Measurements from ENCODE around the gene SORCS3. TPM values are rescaled to one million over a fixed set of nuclear protein-coding genes. Genes with fewer than 3 reads are reported as not detected.

The SORCS3 gene
- total and polyA plus RNA-seq, 2 of the 4 experiments (the other 2 are of a cell fraction), result not detected

DNA sequence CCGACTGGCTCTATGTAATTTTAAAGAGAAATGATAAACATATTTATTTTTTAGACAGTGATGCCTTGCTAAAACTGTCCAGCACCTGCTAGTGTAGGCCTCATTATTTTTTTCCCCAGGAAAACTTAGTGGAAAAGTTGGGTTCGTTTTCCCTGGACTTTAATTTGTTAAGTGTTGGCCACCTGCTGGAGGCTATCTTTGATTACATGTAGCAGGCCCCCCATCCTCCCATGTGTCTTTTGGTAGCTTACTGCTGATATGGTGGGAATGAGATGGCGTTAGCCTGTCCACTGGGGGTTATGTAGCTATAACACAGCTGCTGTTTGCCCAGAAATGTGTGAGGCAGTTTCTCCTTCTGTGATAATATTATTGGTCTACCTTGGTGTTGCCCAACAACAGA is 265.0 kb downstream of the SORCS3 start:
- no peaks in the 10 kb centered on the region for H3K27me3 ChIP-seq (ENCODE audit: control insufficient read depth, insufficient read depth, low read length)
- dilution Hi-C loops (cut with HindIII; ENCODE audit: low sequenced_read_pairs, unreplicated experiment) (no loop called here), intact Hi-C loops (cut with micrococcal nuclease) (no loop called here), in situ Hi-C loops (cut with MboI; ENCODE audit: low sequenced_read_pairs) (no loop called here)
- ATAC-seq (ENCODE audit: low read depth), result no peak
- H3K14ac ChIP-seq (replicated peaks; ENCODE audit: low read depth, low read length), result no peak overlapping the region
- H3K18ac ChIP-seq (ENCODE audit: low read depth, low read length), result no peak overlapping the region
- no peak overlapping the region for H3K9ac ChIP-seq (ENCODE audit: low read depth, low read length)
- ChIA-PET POLR2A (ENCODE audit: unreplicated experiment) (no interaction called here), CTCF (no interaction called here)
- TF ChIP-seq RAD21 (IDR thresholded peaks at IDR 0.05; ENCODE audit: low read length) (no peak), RCOR1 (IDR thresholded peaks at IDR 0.05; ENCODE audit: insufficient replicate concordance, low read length) (no peak), MAZ (IDR thresholded peaks at IDR 0.05; ENCODE audit: borderline replicate concordance, low read depth, low read length) (no peak)
- no peak for DNase-seq
- H3K4me3 ChIP-seq (ENCODE audit: insufficient read depth, low read depth, low read length), result no peak overlapping the region
- H3K36me3 ChIP-seq (ENCODE audit: control insufficient read depth, insufficient read depth, low read length), result no peaks in the 10 kb centered on the region
- H3K4me1 ChIP-seq (ENCODE audit: control insufficient read depth, insufficient read depth, low read length), result no peaks in the 10 kb centered on the region
- no peaks in the 10 kb centered on the region for H4K20me1 ChIP-seq (ENCODE audit: insufficient read depth, low read length)
- H4K91ac ChIP-seq (ENCODE audit: insufficient read depth, low read depth, low read length), result no peak overlapping the region
- no peak overlapping the region for H3K27ac ChIP-seq (ENCODE audit: insufficient read depth, low read length)
- peaks cover 17% of the 10 kb centered on the region for H3K9me3 ChIP-seq (ENCODE audit: control insufficient read depth, insufficient read depth, low read length)
- H3K23ac ChIP-seq (ENCODE audit: low read depth, low read length), result no peak overlapping the region
- H2AK9ac ChIP-seq (replicated peaks; ENCODE audit: low read depth, low read length, poor library complexity), result no peak overlapping the region
- H3K79me1 ChIP-seq (ENCODE audit: low read depth in 1 of 2, low read length in 2 of 2), result no peaks in the 10 kb centered on the region
- no peak overlapping the region for H2BK120ac ChIP-seq (ENCODE audit: low read depth, low read length)
- H3K56ac ChIP-seq (ENCODE audit: extremely low read depth, insufficient read depth, low read length), result no peak overlapping the region
- H4K8ac ChIP-seq (ENCODE audit: low read depth in 2 of 2, low read length in 2 of 2), result no peak overlapping the region
- no peak overlapping the region for H2BK15ac ChIP-seq (ENCODE audit: low read depth, low read length)
- no peak overlapping the region for H3K4ac ChIP-seq (ENCODE audit: low read depth, low read length)
- no TSS peak for BruUV-seq (replicated peaks)
- H3K4me2 ChIP-seq (ENCODE audit: low read depth, low read length), result no peak overlapping the region
- H4K5ac ChIP-seq (ENCODE audit: low read depth, low read length), result no peak overlapping the region
- H2AFZ ChIP-seq (replicated peaks; ENCODE audit: low read length, poor library complexity), result no peak overlapping the region
- no peak overlapping the region for H2BK20ac ChIP-seq (ENCODE audit: low read depth, low read length)
- no peaks in the 10 kb centered on the region for H3K9me1 ChIP-seq (ENCODE audit: insufficient read depth, low read length)
- no peak overlapping the region for H2BK5ac ChIP-seq (ENCODE audit: low read depth, low read length, poor library complexity, severe bottlenecking)
- H2AK5ac ChIP-seq (ENCODE audit: low read depth, low read length), result no peak overlapping the region
- no CpG with 5 or more reads among the region's 3 CpGs for WGBS, 2 experiments (ENCODE audit: extremely low coverage in 2 of 2, insufficient read length in 1 of 2)

Measured in IMR-90 (cell line).